ENCODE results near the gene ELOVL6.

- TF ChIP-seq EP300 (IDR thresholded peaks at IDR 0.05): no peak
- TF ChIP-seq CTCF (IDR thresholded peaks at IDR 0.05): no peak
- TF ChIP-seq POLR2A (IDR thresholded peaks at IDR 0.05): no peak
These were observed 66.5 kb downstream of the ELOVL6 start for GRCh38 chr4:110131916-110132315.
